Lower leg skin (tissue), 4 donors: Measurements from ENCODE around the gene NFIA. TPM values are rescaled to one million over a fixed set of nuclear protein-coding genes. Genes with fewer than 3 reads are reported as not detected.
A peak's percentile ranks its signal among the peaks of the same experiment; 100 is the strongest.
"Not testable (repeated sequence)": the region's sequence is repeated elsewhere in the genome, so short reads cannot be mapped to it uniquely, and the experiment has no call there.

Experiments
- DNase-seq, 2 donors: peaks; one replicate each; pipeline ENCODE4 v3.0.0-alpha.2; 2019; ENCODE audit warnings: low spot score in 2 of 2
- H3K4me3 ChIP-seq: fragments of 200-600 bp; sonication (generic); 2 replicates; pipeline ENCODE4 v1.5.1; 2017; ENCODE audit warnings: mild to moderate bottlenecking, low read depth; ENCODE audit not compliant: poor library complexity, severe bottlenecking
- POLR2A ChIP-seq, 2 donors: fragments of 450-650 bp; IDR thresholded peaks; one replicate each; pipeline ENCODE4 v1.6.1; 2016 to 2017; ENCODE audit warnings: antibody characterized with exemption in 2 of 2, mild to moderate bottlenecking in 1 of 2, moderate library complexity in 1 of 2
- WGBS, 2 donors: methylation state at CpG; one replicate each; pipeline ENCODE4 v1.1.5; 2018; 5-methylcytosine and 5-hydroxymethylcytosine counted together
- intact Hi-C: fragments of 100-400 bp; cut with DNase I; formaldehyde crosslinking; loops from one replicate; pipeline ENCODE4 v1.15.0; 2023; ENCODE audit warnings: low total_unique reads
- total RNA-seq, 4 donors: library from RNA; depleted of rRNA; stranded (reverse); fragments of >200 nt; gene quantifications; one replicate each; pipeline ENCODE4 v1.1.0, GENCODE V29; 2016
- TF ChIP-seq, protein P1 (sequence below), 3 donors: fragments of 450-650 bp; IDR thresholded peaks; one replicate each; pipeline ENCODE4 v1.5.1; 2016; ENCODE audit warnings: antibody characterized with exemption in 3 of 3, mild to moderate bottlenecking in 3 of 3, moderate library complexity in 2 of 3

NFIA gene
- total RNA-seq, 4 donors from 2014 or later, result 26.0 to 32.5 (median 30.3) TPM

DNA sequence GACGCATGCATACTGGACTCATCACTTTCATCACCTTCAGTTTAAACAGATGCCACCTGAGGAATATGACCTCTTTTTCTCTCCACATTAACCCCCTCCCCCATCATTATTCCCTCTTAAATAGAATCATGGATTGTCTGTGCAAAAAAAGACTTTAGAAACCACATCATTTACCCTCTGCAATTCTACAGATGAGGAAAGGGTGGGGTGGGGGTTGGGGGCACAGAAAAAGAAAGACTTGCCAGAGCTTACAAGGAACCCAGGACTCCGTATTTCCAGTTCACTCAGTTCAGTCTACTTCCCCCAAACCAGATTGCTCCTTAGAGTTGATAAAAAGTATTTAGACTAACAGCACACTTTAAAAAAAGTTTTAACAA lies 26.2 kb upstream of the NFIA start:
- no peak for DNase-seq
- TF ChIP-seq POLR2A (IDR thresholded peaks at IDR 0.05), result no peak
- TF ChIP-seq, protein P1, sequence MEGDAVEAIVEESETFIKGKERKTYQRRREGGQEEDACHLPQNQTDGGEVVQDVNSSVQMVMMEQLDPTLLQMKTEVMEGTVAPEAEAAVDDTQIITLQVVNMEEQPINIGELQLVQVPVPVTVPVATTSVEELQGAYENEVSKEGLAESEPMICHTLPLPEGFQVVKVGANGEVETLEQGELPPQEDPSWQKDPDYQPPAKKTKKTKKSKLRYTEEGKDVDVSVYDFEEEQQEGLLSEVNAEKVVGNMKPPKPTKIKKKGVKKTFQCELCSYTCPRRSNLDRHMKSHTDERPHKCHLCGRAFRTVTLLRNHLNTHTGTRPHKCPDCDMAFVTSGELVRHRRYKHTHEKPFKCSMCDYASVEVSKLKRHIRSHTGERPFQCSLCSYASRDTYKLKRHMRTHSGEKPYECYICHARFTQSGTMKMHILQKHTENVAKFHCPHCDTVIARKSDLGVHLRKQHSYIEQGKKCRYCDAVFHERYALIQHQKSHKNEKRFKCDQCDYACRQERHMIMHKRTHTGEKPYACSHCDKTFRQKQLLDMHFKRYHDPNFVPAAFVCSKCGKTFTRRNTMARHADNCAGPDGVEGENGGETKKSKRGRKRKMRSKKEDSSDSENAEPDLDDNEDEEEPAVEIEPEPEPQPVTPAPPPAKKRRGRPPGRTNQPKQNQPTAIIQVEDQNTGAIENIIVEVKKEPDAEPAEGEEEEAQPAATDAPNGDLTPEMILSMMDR (IDR thresholded peaks at IDR 0.05), result no peak
- intact Hi-C loops, result loop anchor here (10.0 kb wide), 1 partner anchor 279 kb away; no protein-coding TSS in a partner anchor
- WGBS, 2 donors, result 61 to 62% methylated on average over 2 of the region's 2 CpGs
- H3K4me3 ChIP-seq, result no peak overlapping the region

- TF ChIP-seq, protein P1 (IDR thresholded peaks at IDR 0.05), result no peak
- TF ChIP-seq POLR2A (IDR thresholded peaks at IDR 0.05), result no peak
- WGBS, 2 donors, result 1 to 3% methylated on average over 49 to 50 of the region's 50 CpGs
- peak overlapping the region; percentile 68 for H3K4me3 ChIP-seq
- peak; percentile 58 to 90 for DNase-seq
- intact Hi-C loops, result loop anchor here (10.0 kb wide), 1 partner anchor 278 kb away; no protein-coding TSS in a partner anchor
Observed at GRCh38 chr1:61056573-61057439, 25.6 kb upstream of the NFIA start.

- H3K4me3 ChIP-seq, result no peak overlapping the region
- intact Hi-C loops, result loop anchor here (10.0 kb wide), 1 partner anchor 276 kb away; no protein-coding TSS in a partner anchor
- no peak for DNase-seq
- WGBS, 2 donors, result 77 to 86% methylated on average over 3 of the region's 3 CpGs
- TF ChIP-seq, protein P1 (IDR thresholded peaks at IDR 0.05), result no peak
- TF ChIP-seq POLR2A (IDR thresholded peaks at IDR 0.05), result no peak
Observed at GRCh38 chr1:61058483-61059245, 23.7 kb upstream of the NFIA start.

GRCh38 chr1:61061601-61062000 lies 20.8 kb upstream of the NFIA start:
- intact Hi-C loops, DNase-seq, H3K4me3 ChIP-seq: not testable (repeated sequence)
- 91 to 94% methylated on average over 4 of the region's 4 CpGs for WGBS, 2 donors

DNA sequence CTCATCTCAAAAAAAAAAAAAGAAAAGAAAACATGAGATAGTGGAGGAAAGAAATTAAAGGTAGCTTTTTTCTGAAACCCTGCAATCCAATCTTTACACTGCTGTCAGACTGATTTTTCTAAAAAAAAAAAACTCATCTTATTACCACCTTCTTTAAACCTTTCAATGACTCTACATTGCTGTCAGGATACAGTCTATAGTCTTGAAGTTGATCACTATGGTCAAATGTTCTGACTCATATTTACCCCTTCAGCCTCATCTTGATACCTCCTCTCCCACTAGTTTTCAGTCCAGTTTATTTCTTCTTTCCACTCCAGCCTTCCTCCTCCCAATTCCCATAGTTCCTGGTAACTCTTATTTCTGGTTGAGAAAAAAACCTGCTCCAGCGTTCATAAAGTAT lies 17.7 kb upstream of the NFIA start:
- no peak for TF ChIP-seq POLR2A (IDR thresholded peaks at IDR 0.05)
- TF ChIP-seq, protein P1 (IDR thresholded peaks at IDR 0.05), result no peak
- DNase-seq, result no peak
- WGBS, 2 donors, result 88 to 98% methylated on average over 1 of the region's 1 CpG
- intact Hi-C loops, result no loop called here
- no peak overlapping the region for H3K4me3 ChIP-seq

GRCh38 chr1:61067446-61068019 lies 14.8 kb upstream of the NFIA start:
- 81 to 89% methylated on average over 4 of the region's 4 CpGs for WGBS, 2 donors
- intact Hi-C loops, result no loop called here
- TF ChIP-seq, protein P1 (IDR thresholded peaks at IDR 0.05), result no peak
- TF ChIP-seq POLR2A (IDR thresholded peaks at IDR 0.05), result no peak
- no peak overlapping the region for H3K4me3 ChIP-seq
- no peak for DNase-seq
